ENCODE results near the gene OR56B4.
"Not testable (repeated sequence)": the region's sequence is repeated elsewhere in the genome, so short reads cannot be mapped to it uniquely, and the experiment has no call there.

GRCh38 chr11:6107384-6107783 lies at the start of gene OR56B4:
- not testable (repeated sequence) for TF ChIP-seq CTCF, POLR2A (IDR thresholded peaks at IDR 0.05)
